HG02943 (cell line): ENCODE results near the gene GCNT4.

Experiments
- ATAC-seq: cut with Tn5 transposase; IDR thresholded peaks from one replicate; pipeline ENCODE4 v1.9.1; 2021; ENCODE audit warnings: mild to moderate bottlenecking, low read depth, moderate library complexity; ENCODE audit not compliant: unreplicated experiment

GCNT4 gene

DNA sequence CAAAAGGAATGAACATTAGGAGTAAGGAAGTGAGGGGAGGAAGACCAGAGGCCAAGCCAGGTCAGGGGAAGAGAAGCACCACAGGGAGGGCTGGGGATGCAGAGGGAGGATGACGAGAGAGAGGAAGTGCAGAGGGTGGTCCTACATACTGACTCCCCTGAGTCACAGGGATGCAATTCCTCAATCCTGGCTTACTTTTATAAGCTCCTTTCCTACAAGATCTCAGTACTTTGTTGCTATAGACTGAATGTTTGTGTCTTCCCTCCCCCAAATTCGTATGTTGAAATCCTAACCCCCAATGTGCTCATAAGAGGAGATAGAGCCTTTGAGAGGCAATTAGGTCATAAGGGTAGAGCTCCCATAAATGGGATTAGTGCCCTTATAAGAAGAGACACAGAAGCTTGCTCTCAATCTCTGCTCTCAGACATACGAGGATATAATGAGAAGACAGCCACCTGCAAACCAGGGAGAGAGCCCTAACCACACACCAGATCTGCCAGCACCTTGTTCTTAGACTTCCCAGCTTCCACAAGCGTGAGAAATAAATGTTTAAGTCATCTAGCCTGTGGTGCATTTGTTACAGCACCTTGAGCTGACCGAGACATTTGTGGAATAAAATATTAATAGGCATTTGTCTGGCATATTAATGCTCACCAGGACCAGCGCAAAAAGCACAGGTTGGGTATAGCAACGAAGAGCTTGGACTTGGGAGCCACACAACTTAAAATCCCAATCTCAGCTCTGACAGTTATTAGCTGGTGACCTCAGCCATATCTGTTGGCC, 33.4 kb downstream of the GCNT4 start:
- ATAC-seq: no peak

DNA sequence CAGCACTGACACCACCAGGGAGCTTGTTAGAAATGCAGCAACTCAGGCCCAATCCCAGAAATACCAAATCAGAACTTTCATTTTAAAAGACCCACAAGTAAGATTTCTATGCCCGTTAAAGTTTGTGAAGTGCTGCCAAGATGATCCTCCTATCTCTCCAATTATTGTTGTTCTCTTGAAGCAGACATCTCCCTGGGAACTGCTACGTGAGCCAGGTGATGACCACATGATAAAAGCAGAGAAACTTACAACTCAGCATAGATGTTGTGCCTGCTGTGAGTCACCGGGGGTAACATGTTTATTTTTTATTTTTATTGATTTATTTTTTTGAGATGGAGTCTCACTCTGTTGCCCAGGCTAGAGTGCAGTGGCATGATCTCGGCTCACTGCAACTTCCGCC, 34.4 kb downstream of the GCNT4 start:
- no peak for ATAC-seq

DNA sequence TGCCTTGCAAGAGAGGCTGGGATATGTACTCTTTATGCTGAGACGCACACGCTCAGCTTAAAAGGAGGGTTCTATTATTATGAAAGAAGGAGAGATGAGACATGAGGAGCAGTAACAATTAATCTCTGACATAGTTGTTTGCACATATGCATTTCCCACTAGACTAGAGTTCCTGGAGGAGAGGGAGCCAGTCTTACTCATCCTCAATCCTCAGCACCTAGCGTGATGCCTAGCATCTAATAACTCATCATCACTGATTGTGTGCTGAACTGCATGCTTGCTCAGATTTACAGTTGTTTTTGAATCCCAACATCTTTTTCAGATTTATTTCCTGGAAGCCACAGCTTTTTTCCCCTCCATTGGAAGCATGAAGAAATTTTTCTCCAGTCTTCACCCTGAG, 35.5 kb downstream of the GCNT4 start:
- ATAC-seq: no peak

DNA sequence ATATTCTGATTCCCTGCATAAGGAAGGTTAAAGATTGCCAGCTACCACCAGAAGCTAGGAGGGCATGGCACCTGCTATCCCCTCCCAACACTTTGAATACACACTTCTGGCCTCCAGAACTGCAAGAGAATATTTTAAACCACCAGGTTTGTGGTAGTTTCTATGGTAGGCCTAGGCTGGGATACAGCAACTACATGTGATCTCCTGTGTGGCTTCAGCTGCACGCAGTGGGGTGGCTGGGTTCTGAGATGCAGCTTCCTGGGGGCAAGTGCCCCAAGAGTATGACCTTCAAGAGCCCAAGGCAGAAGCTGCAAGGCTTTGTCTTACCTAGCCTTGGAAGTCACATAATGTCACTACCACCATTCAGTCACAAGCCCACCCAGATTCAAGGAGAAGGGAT, 39.6 kb downstream of the GCNT4 start:
- no peak for ATAC-seq

DNA sequence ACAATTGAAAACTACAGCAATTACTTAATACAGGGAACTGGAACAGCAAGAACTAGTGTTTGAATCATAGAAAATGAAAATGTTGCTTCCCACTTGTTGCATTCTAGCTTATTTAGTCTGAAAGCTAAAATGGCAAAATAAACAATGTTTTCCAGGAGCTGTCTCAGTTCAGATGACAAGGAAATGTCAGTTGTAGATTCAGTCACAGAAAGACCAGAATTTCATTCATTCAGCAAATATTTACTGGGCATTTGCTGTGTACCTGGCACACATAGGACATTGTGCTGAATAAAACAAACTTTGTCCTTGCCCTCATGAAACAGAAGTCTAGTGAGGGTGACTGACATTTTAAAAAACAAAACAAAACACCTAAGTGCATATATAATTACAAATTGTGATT, 41.5 kb downstream of the GCNT4 start:
- ATAC-seq: no peak

DNA sequence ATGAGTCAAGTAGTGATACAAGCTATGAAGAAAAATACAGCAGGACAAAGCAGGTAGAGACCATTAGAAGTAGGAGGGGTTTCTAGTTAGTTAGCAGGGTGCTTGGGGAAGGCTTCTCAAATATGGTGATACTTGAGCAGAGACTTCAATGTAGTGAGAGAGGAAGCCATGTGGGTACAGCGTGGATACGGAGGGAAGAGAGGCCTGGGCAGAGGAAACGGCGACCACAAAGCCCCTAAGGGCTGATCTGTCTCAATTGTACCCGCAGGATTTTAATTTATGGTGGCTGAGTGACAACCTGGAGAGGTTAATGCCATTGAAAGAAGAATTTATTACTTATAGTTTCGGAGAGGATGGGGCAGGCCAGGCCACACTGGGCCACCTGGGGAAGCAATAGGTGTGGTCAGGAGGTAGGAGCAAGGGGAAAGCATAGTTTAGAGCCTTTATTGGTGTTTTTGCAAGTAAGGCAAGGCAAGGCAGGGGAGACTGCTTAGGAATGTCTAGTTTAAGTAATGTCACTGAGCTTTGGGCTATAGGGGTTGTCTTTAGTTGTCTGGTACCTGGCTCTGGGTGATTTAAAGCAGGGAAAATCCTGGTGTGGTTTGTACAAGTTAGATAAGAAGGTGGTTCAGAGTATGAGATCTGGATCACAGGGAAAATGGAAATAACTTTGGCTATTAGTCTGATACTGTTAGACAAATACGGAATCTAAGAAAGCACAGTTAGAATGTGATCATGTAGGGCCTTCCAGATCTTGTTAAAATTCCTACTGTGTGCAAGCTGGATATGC, 42.6 kb downstream of the GCNT4 start:
- ATAC-seq: no peak

DNA sequence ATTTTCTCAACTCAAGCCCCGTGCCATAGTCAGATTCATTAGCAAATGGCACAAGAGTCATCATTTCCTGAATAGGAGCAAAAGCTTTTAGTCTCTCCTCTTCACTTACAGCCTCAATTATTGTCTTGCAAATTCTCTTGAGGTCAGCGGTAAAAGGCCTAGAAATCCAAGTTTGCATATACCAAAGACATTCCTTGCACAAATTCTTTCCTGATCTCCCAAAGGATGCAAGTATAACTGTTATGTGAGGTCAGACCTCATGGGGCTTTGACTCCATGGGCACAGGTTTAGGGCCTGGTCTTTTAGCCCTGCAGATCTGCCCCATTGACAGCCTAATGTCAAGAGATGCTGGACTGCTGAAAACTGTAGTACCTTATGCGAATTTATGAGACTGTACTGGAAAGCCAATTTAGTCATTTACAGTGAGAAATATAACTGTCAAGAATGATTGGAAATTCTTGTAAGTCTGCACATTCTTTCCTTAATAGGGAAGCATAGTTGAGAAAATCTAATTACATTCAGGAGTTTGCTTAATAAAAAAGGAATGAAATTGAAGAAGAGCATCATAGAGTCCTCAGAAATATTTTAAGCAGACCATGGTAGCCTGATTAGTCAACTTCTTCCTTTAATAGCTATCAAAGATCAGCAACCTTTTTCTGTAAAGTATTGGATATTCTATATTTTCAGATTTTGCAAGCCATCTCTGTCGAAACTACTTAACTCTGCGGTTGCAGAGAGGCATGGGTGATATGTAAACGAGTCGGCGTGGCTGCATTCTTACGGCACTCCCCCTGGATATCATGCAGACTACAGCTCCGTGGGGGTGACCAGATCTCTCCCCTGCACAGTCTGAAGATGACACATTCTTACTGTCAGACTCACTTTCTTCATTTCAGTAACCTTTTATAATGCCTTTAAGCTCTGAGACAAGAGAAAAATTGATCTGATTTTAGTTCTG, 45.2 kb downstream of the GCNT4 start:
- no peak for ATAC-seq

DNA sequence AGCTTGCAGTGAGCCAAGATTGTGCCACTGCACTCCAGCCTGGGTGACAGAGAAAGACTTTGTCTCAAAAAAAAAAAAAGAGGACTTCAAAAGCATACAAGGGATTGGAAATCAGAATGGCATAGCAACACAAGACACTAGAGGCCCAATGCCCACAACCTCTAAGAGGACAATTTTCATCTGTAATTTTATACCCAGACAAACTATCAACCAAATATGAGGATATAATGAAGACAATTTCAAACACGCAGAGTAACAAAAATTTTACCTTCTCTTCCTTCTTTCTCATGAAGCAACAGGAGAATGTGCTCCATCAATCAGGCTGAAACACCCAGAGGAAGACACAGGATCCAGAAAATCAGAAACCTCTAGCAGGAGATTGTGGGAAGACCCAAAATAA, 46.8 kb downstream of the GCNT4 start:
- no peak for ATAC-seq
